Measurements from ENCODE around the gene ZNF692.

The ZNF692 gene, protein sequence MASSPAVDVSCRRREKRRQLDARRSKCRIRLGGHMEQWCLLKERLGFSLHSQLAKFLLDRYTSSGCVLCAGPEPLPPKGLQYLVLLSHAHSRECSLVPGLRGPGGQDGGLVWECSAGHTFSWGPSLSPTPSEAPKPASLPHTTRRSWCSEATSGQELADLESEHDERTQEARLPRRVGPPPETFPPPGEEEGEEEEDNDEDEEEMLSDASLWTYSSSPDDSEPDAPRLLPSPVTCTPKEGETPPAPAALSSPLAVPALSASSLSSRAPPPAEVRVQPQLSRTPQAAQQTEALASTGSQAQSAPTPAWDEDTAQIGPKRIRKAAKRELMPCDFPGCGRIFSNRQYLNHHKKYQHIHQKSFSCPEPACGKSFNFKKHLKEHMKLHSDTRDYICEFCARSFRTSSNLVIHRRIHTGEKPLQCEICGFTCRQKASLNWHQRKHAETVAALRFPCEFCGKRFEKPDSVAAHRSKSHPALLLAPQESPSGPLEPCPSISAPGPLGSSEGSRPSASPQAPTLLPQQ

GRCh38 chr1:248858891-248859889 is at the start of gene ZNF692:
Gene ZNF692, minus strand, starts transcription at chr1:248859085. Its CDS starts 776 bp downstream, at chr1:248858309.
- peak; percentile 99 for DNase-seq
- peak; percentile 99 for TF ChIP-seq POLR2A (IDR thresholded peaks at IDR 0.05; ENCODE audit: low read length)
- TF ChIP-seq GATA1 (IDR thresholded peaks at IDR 0.05; ENCODE audit: low read depth, low read length), result no peak

- TF ChIP-seq POLR2A (IDR thresholded peaks at IDR 0.05; ENCODE audit: low read length) (no peak), GATA1 (IDR thresholded peaks at IDR 0.05; ENCODE audit: low read depth, low read length) (no peak)
- DNase-seq, result peak in 1 of 2 experiments; percentile 59
These were observed 48.1 kb upstream of the ZNF692 start for GRCh38 chr1:248906753-248907661.

GRCh38 chr1:248906009-248906752 is 47.3 kb upstream of the ZNF692 start, which contains the start of gene PGBD2:
Gene PGBD2, plus strand, starts transcription at chr1:248906235. Its CDS starts 7,628 bp downstream, at chr1:248913863.
- TF ChIP-seq POLR2A (IDR thresholded peaks at IDR 0.05; ENCODE audit: low read length) (peak; percentile 85), GATA1 (IDR thresholded peaks at IDR 0.05; ENCODE audit: low read depth, low read length) (no peak)
- DNase-seq, result peak; percentile 96 to 98

DNA sequence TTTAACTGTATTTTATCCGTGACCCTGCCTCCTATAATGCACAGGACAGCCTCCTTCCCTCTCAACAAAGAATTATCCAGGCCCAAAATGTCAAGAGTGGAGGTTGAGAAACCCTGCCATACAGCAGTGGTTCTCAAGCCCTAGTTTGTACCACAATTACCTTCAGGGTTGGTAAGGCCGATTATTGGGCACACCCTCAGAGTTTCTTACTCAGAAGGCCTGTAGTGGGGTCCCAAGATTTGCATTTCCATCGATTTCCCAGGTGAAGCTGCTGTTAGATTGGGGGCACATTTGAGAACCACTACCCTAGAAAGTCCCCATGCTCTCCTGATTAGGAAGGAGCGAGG is 46.8 kb upstream of the ZNF692 start:
- no peak for TF ChIP-seq POLR2A (IDR thresholded peaks at IDR 0.05; ENCODE audit: low read length)
- TF ChIP-seq GATA1 (IDR thresholded peaks at IDR 0.05; ENCODE audit: low read depth, low read length), result no peak

DNA sequence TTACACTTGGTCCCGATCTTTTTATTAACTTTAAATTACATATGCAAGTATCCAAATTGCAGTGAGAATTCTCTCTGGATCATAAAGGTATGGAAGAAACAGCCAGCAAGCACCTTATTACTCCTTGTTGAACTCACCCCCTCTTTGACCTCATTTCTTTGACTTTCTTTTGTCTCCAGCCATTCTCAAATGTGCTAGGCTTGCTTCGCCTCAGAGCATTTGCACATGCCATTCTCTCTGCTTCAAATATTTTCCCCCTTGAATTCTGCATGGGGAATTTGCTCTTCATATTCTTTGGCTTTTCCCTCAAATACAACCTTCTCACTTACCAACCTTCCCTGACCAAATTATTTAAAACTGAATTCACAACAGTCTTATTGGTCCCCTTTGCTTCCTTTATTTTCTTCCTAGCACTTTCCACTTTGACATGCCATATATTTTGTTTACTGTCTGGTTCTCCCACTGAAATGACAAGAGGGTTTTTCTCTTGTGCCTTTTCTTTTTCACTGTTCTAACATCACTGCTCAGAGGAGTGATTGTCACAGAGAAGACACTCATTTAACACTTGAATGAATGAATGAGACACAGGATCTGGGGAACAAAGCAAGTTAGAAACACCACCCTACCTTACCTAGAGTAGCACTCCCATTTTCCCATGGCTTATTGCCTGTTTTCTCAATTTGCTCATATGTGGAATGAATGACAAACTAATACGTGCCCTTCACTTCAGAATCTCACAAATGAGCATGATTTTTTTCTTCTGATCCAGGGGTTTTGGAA is 45.7 kb upstream of the ZNF692 start:
- no peak for TF ChIP-seq GATA1 (IDR thresholded peaks at IDR 0.05; ENCODE audit: low read depth, low read length)
- TF ChIP-seq POLR2A (IDR thresholded peaks at IDR 0.05; ENCODE audit: low read length), result no peak
- no peak for DNase-seq

More for the DNA sequence above, 46.8 kb upstream of the ZNF692 start:
- DNase-seq, result no peak

DNA sequence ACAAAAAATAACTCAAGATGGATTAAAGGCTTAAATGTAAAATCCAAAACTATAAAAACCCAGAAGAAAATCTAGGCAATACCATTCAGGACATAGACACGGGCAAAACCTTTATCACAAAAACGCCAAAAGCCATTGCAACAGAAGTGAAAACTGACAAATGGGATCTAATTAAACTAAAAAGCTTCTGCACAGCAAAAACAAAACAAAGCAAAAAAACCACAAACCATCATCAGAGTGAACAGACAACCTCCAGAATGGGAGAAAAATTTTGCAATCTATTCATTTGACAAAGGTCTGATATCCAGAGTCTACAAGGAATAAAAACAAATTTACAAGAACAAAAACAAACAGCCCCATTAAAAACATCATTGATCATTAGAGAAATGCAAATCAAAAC is 42.7 kb upstream of the ZNF692 start:
- DNase-seq, result no peak
- TF ChIP-seq GATA1 (IDR thresholded peaks at IDR 0.05; ENCODE audit: low read depth, low read length), result no peak
- no peak for TF ChIP-seq POLR2A (IDR thresholded peaks at IDR 0.05; ENCODE audit: low read length)

DNA sequence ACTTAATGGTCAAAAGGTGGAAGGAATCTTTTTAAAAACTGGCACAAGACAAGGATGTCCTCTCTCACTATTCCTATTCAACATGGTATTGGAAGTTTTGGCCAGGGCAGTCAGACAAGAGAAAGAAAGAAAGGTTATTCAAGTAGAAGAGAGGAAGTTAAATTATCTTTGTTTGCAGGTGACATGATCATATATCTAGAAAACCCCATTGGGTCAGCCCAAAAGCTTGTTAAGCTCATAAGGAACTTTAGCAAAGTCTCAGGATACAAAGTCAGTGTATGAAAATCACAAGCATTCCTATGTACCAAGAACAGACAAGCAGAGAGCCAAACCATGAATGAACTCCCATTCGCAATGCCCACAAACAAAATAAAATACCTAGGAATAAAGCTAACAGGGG is 41.8 kb upstream of the ZNF692 start:
- TF ChIP-seq GATA1 (IDR thresholded peaks at IDR 0.05; ENCODE audit: low read depth, low read length) (no peak), POLR2A (IDR thresholded peaks at IDR 0.05; ENCODE audit: low read length) (no peak)
- no peak for DNase-seq

- DNase-seq, result no peak
- TF ChIP-seq POLR2A (IDR thresholded peaks at IDR 0.05; ENCODE audit: low read length) (no peak), GATA1 (IDR thresholded peaks at IDR 0.05; ENCODE audit: low read depth, low read length) (no peak)
These were observed 38.8 kb upstream of the ZNF692 start for GRCh38 chr1:248897412-248898337.

GRCh38 chr1:248894837-248895236 is 36.0 kb upstream of the ZNF692 start:
- TF ChIP-seq GATA1 (IDR thresholded peaks at IDR 0.05; ENCODE audit: low read depth, low read length) (no peak), POLR2A (IDR thresholded peaks at IDR 0.05; ENCODE audit: low read length) (no peak)
- DNase-seq, result no peak

DNA sequence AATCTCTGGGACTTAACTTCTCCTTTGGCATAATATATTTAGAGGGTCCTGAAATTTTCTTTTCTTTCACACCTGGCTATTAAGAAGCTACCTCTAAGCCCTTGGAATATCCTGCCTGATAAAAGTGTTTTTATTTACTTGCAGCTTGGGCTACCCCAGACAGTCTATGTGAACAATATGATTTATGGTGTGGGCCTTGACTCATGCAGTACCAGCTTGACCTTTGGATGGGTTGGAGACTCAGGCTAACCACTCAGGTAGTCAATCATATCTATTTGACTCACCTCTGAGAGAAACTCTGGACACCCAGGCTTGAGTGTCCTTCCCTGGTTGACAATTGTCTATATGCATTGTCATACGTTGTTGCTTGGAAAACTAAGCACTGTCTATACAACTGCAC is 33.7 kb upstream of the ZNF692 start:
- TF ChIP-seq GATA1 (IDR thresholded peaks at IDR 0.05; ENCODE audit: low read depth, low read length) (no peak), POLR2A (IDR thresholded peaks at IDR 0.05; ENCODE audit: low read length) (no peak)
- no peak for DNase-seq

DNA sequence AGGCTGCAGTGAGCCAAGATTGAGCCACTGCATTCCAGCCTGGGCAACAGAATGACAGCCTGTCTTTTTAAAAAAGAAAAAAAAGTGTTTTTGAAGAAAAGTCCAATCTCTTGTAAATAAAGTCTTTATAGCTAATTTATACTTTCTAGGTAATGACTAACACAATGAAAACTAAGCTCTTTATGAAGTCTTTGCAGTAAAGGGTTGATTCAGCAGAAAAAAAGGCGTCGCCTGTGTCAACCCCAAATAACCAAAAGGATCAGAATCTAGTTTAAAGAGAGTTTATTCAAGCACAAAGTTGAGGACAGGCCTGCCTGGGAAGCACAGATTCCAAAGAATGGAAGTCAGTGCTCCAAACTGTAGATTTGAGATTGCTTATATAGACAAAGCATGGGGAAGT is 32.9 kb upstream of the ZNF692 start:
- peak in 1 of 2 experiments; percentile 30 for DNase-seq
- TF ChIP-seq GATA1 (IDR thresholded peaks at IDR 0.05; ENCODE audit: low read depth, low read length) (no peak), POLR2A (IDR thresholded peaks at IDR 0.05; ENCODE audit: low read length) (no peak)

Measured in erythroblast (primary cell).